GM18909 (cell line): ENCODE data around the gene RNPEPL1.
A peak's percentile ranks its signal among the peaks of the same experiment; 100 is the strongest.
"Not testable (repeated sequence)": the region's sequence is repeated elsewhere in the genome, so short reads cannot be mapped to it uniquely, and the experiment has no call there.

Experiments used
- ATAC-seq: cut with Tn5 transposase; IDR thresholded peaks from one replicate; pipeline ENCODE4 v1.9.1; 2021; ENCODE audit warnings: mild to moderate bottlenecking; ENCODE audit not compliant: unreplicated experiment, poor library complexity

Gene RNPEPL1

GRCh38 chr2:240567872-240568677 is at the start of gene RNPEPL1:
Gene RNPEPL1, plus strand, starts transcription at chr2:240568484. Its CDS starts 103 bp downstream, at chr2:240568587.
- peak; percentile 28 for ATAC-seq

- ATAC-seq: no peak
These were observed 49.3 kb upstream of the RNPEPL1 start for GRCh38 chr2:240518981-240519380.

GRCh38 chr2:240519396-240520129 is 48.7 kb upstream of the RNPEPL1 start:
- ATAC-seq: no peak

GRCh38 chr2:240520130-240520973 is 47.9 kb upstream of the RNPEPL1 start:
- no peak for ATAC-seq

- no peak for ATAC-seq
These were observed 47.3 kb upstream of the RNPEPL1 start for GRCh38 chr2:240520974-240521350.

GRCh38 chr2:240521885-240522284 is 46.4 kb upstream of the RNPEPL1 start:
- ATAC-seq: not testable (repeated sequence)

- ATAC-seq: no peak
These were observed 45.9 kb upstream of the RNPEPL1 start for GRCh38 chr2:240522406-240522805.

GRCh38 chr2:240523451-240524281 is 44.6 kb upstream of the RNPEPL1 start:
- ATAC-seq: no peak

GRCh38 chr2:240524963-240525718 is 43.1 kb upstream of the RNPEPL1 start:
- ATAC-seq: no peak

- ATAC-seq: no peak
These were observed 42.5 kb upstream of the RNPEPL1 start for GRCh38 chr2:240525802-240526201.

GRCh38 chr2:240526521-240526920 is 41.8 kb upstream of the RNPEPL1 start:
- no peak for ATAC-seq

- ATAC-seq: no peak
These were observed 41.0 kb upstream of the RNPEPL1 start for GRCh38 chr2:240527153-240527750.

- ATAC-seq: no peak
These were observed 39.8 kb upstream of the RNPEPL1 start for GRCh38 chr2:240528406-240529040.

GRCh38 chr2:240529344-240529999 is 38.8 kb upstream of the RNPEPL1 start:
- no peak for ATAC-seq

GRCh38 chr2:240530181-240530580 is 38.1 kb upstream of the RNPEPL1 start:
- ATAC-seq: no peak

- ATAC-seq: no peak
These were observed 37.2 kb upstream of the RNPEPL1 start for GRCh38 chr2:240531038-240531437.

- no peak for ATAC-seq
These were observed 36.1 kb upstream of the RNPEPL1 start for GRCh38 chr2:240532031-240532775.
